GM12801 (cell line): ENCODE results near the gene SP4.

Experiments used
- TF ChIP-seq, protein P1 (sequence below): IDR thresholded peaks from one replicate; pipeline ENCODE4 v1.5.1; 2011; ENCODE audit warnings: control low read depth; ENCODE audit not compliant: insufficient read length; ENCODE audit errors: extremely low read depth

Gene SP4

DNA sequence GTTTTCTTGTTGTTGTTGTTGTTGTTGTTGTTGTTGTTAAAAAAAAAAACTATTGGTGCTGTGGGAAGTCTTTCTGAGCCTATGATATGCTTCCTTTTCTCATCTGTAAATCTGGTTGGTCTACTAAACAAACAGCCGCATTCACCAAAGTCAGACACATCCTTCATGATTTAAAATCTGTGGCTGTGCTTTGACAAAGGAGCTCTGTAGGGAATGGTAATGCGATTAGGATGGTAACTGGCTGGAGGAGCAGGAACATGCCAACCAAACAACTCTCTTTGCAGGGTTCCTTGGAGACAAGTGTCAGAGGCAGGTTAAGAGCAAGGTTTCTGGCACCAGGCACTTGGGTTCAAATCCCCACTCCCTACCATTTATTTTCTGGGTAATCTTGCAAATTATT, 14.9 kb upstream of the SP4 start:
- TF ChIP-seq, protein P1, sequence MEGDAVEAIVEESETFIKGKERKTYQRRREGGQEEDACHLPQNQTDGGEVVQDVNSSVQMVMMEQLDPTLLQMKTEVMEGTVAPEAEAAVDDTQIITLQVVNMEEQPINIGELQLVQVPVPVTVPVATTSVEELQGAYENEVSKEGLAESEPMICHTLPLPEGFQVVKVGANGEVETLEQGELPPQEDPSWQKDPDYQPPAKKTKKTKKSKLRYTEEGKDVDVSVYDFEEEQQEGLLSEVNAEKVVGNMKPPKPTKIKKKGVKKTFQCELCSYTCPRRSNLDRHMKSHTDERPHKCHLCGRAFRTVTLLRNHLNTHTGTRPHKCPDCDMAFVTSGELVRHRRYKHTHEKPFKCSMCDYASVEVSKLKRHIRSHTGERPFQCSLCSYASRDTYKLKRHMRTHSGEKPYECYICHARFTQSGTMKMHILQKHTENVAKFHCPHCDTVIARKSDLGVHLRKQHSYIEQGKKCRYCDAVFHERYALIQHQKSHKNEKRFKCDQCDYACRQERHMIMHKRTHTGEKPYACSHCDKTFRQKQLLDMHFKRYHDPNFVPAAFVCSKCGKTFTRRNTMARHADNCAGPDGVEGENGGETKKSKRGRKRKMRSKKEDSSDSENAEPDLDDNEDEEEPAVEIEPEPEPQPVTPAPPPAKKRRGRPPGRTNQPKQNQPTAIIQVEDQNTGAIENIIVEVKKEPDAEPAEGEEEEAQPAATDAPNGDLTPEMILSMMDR: no peak

DNA sequence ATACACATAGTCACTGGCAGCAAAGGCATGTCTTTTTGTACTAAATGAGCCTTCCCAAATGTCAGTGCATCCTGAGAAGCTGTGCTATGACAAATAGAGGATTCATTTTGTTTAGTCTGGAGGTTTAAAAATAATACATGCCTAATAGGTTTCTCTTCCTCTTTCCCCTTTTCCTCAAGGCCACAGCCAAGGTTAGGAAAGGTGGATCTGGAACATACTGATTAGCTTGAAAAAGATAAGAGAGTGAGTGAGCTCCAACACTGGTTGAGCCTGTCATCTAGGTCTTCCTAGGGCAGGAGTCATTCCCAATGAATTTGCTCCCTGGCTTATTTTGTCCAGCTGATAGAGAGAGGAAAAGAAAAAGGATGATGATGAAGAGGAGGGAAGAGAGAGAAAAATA, 14.4 kb upstream of the SP4 start:
- TF ChIP-seq, protein P1: no peak

DNA sequence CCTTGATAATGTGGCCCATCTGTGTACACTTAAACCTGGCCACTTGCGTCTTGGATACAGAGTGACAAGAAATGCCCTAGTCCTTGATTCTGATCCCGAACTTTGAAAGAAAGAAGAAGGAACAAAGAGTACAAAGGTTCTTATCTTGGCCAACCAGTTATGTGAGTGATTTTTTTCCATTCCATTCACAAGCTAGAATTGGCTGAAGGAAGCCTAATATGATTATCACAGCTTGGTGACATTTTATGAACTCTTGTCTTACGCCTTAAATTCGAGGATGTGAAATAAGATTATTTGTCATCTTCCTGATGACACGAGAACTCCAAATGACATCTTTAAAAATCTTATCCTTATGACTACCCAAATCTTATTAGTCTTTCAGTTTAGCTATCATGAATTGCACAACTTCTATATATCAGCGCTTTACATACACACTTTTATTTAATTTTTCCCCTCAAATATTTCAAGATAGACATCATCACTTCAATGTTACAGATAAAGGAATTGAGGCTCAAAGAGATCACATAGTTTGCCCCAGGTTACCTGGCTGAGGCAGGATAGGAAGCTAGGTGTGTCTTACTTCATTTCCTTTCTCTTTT, 13.0 kb upstream of the SP4 start:
- TF ChIP-seq, protein P1: no peak

DNA sequence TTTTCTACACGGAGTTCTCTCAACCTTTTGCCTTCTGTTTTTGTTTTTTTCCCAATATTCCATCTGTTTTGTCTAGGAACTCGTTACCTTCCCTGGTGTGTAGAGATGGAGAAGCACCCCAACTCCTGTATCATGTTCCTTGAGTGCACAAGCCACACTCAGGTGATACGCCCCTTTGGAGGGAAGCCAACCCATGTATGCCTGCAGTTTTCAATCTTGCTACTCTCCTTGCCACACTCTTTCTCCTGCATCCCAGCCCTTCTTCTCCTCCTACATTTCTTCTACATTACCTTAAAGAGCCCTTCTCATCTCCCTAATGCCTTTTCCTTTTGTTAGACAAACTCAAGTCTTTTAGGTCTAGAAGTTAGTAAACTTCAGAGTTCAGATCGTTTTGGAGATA, 10.2 kb upstream of the SP4 start:
- TF ChIP-seq, protein P1: no peak

DNA sequence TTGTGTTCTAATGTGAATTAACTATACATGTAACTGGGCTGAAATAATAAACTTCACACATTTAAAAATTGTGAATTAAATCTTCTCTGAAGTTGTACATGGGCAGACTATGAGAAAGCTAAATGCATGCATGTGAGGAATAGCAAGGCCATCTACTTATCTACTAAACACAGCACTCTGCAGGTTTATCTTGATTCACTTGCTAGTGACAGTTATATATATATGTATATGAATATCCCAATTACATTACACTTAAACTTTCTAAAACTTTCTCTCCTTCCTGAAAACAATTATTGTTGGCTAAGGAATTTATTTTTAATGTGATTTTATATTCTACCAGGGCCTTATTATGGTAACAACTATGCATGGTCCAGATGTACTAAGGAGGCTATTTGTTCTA, 5.1 kb upstream of the SP4 start:
- TF ChIP-seq, protein P1: no peak

DNA sequence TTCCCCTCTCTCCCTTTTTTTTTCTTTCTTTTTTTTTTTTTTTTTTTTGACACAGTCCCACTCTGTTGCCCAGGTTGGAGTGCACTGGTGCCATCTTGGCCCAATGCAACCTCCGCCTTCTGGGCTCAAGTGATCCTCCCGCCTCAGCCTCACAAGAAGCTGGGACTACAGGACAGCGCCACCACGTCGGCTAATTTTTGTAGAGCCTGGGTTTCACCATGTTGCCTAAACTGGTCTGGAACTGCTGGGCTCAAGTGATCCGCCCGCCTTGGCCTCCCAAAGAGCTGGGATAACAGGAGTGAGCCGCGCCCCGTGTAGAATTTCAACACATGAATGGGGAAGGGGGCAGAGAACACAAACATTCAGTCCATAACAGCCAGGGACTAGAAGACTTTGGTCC, 2.6 kb upstream of the SP4 start:
- TF ChIP-seq, protein P1: no peak

DNA sequence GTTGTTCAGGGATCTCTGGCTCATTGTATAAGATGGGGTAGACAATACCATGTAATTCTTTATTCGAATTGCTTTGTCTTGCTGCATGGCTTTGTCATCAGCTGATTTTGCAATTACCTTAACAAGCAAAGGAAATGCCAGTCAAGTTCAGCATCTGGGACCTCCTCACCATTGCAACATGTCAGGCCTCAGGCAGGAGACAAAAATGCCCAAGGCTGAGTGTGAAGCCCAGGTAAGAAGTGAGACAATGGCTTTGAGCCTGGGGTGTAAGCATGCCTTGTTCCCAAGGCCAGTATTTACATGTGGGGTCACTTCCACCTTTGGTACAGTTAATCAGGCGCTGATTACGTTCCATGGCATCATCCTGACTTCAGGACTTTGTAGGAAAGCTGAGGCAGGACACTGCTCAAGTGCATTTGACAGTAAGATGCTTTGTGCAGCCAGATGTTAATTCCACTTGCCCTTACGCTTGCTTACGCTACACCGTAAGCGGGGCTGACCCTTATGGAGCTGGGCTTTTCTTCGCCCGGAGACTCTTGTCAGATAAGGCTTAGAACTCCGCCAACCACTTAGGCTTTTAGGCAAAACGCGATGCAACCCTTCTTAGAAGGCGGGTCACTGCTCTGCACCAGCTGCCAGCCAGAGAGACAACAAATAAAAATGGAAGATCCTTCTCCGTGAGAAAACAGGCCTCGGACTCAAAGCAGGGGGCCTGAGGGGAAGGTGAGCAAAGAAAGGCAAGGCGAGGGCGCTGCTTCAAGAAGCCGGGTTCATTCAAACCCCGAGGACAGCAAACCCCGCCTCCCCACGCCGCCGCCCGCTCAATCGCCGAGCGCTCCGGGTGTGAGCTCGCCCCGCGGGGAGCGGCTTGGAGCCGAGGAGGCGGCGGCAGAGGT, 1.3 kb upstream of the SP4 start:
- TF ChIP-seq, protein P1: no peak
